Esophagus muscularis mucosa (tissue), 4 donors: Measurements from ENCODE around the gene KLHL12.

Source experiments
- CTCF ChIP-seq, 3 experiments: fragments of 200-600 bp in 2 of 3; fragments of 450-650 bp in 1 of 3; sonication (generic) in 2 of 3; IDR thresholded peaks; one replicate each; pipeline ENCODE4 v1.5.1; 2017 to 2019; ENCODE audit warnings: antibody characterized with exemption in 3 of 3, mild to moderate bottlenecking in 2 of 3, moderate library complexity in 1 of 3
- EP300 ChIP-seq: sonication (generic); formaldehyde crosslinking; IDR thresholded peaks from one replicate; pipeline ENCODE4 v1.6.1; 2017; ENCODE audit warnings: antibody characterized with exemption
- POLR2A ChIP-seq: fragments of 450-650 bp; IDR thresholded peaks from one replicate; pipeline ENCODE4 v1.6.1; 2017; ENCODE audit warnings: antibody characterized with exemption, moderate library complexity, mild to moderate bottlenecking, low read depth
- POLR2AphosphoS5 ChIP-seq, 2 donors: sonication (generic); formaldehyde crosslinking; IDR thresholded peaks; one replicate each; pipeline ENCODE4 v1.6.1; 2017; ENCODE audit warnings: antibody characterized with exemption in 2 of 2

- TF ChIP-seq CTCF (IDR thresholded peaks at IDR 0.05) (no peak), POLR2AphosphoS5 (IDR thresholded peaks at IDR 0.05) (no peak), POLR2A (no peak), EP300 (no peak)
Observed at GRCh38 chr1:202888221-202888530, 38.9 kb downstream of the KLHL12 start.
